ENCODE data around the gene PMVK. TPM values are rescaled to one million over a fixed set of nuclear protein-coding genes. Genes with fewer than 3 reads are reported as not detected.

PMVK gene
- total and polyA plus RNA-seq, 2 of the 4 experiments (the other 2 are of a cell fraction), result 9.0 to 28.1 TPM

DNA sequence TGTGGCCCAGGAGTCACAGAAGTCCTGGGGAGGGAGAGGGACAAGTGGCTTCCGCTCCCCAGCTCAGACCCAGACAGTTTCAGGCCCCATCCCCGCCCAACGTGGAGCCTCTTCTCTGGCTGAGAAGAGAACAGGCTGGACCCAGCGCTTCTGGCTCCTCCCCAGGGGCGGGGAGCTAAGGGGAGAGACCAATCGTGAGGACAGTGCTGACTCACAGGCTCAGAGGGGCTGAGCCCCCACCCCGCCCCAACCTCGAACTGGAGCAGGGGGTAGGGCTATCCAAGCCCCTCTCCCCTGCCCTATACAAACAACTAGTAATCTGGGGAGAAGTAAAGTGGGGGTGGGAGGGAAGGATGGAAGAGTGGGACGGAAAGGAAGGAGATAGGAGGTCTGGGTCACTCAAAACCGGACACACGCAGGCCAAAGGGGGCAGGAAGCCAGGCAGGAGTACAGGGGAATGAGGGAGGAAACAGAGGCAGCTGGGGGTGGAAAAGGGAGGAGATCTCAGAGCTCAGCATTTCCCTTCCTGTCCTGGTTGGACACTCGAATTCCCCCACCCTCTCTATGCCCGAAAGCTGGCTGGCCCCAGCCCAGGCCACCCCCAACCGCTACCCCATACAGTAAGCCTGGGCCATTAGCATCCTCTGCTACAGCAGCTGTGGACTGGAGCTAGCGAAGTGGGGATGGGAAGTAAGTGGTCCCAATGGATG, 34.3 kb upstream of the PMVK start, which contains the start of gene SHC1:
Gene SHC1 (minus strand): TSS at position 117 of the 710 bp plus-strand sequence. CDS start 221 bp downstream, outside the sequence.
- Histone ChIP-seq H3K27me3 (ENCODE audit: control insufficient read depth, insufficient read depth, low read length) (no peaks in the 10 kb centered on the region), H2BK15ac (ENCODE audit: low read depth, low read length) (peak within 1 kb of the TSS; percentile 99), H3K4me1 (ENCODE audit: control insufficient read depth, insufficient read depth, low read length) (peaks cover 18% of the 10 kb centered on the region), H3K4me3 (ENCODE audit: insufficient read depth, low read depth, low read length) (peak within 1 kb of the TSS; percentile 65), H3K14ac (replicated peaks; ENCODE audit: low read depth, low read length) (peak within 1 kb of the TSS; percentile 99), H2AK5ac (ENCODE audit: low read depth, low read length) (peak within 1 kb of the TSS; percentile 100), H2BK120ac (ENCODE audit: low read depth, low read length) (peak within 1 kb of the TSS; percentile 95), H3K79me1 (ENCODE audit: low read depth in 1 of 2, low read length in 2 of 2) (peaks cover 14 to 62% of the 10 kb centered on the region in 2 experiments), H4K91ac (ENCODE audit: insufficient read depth, low read depth, low read length) (peak within 1 kb of the TSS; percentile 100), H2BK20ac (ENCODE audit: low read depth, low read length) (peak within 1 kb of the TSS; percentile 97), H4K20me1 (ENCODE audit: insufficient read depth, low read length) (peaks cover 35% of the 10 kb centered on the region), H2BK5ac (ENCODE audit: low read depth, low read length, poor library complexity, severe bottlenecking) (peak within 1 kb of the TSS; percentile 97), H3K9me1 (ENCODE audit: insufficient read depth, low read length) (peaks cover 7% of the 10 kb centered on the region), H3K4me2 (ENCODE audit: low read depth, low read length) (peak within 1 kb of the TSS; percentile 97), H3K23ac (ENCODE audit: low read depth, low read length) (peak within 1 kb of the TSS; percentile 100), H3K4ac (ENCODE audit: low read depth, low read length) (peak within 1 kb of the TSS; percentile 100), H3K18ac (ENCODE audit: low read depth, low read length) (peak within 1 kb of the TSS; percentile 98), H3K56ac (ENCODE audit: extremely low read depth, insufficient read depth, low read length) (peak within 1 kb of the TSS; percentile 92), H3K9me3 (ENCODE audit: control insufficient read depth, insufficient read depth, low read length) (no peaks in the 10 kb centered on the region), H3K36me3 (ENCODE audit: control insufficient read depth, insufficient read depth, low read length) (peaks cover 26% of the 10 kb centered on the region), H4K5ac (ENCODE audit: low read depth, low read length) (peak within 1 kb of the TSS; percentile 98), H2AK9ac (replicated peaks; ENCODE audit: low read depth, low read length, poor library complexity) (peak within 1 kb of the TSS; percentile 99), H4K8ac (ENCODE audit: low read depth in 2 of 2, low read length in 2 of 2) (peak within 1 kb of the TSS; percentile 95 to 98), H3K9ac (ENCODE audit: low read depth, low read length) (peak within 1 kb of the TSS; percentile 87), H2AFZ (replicated peaks; ENCODE audit: low read length, poor library complexity) (peak within 1 kb of the TSS; percentile 89), H3K27ac (ENCODE audit: insufficient read depth, low read length) (peak within 1 kb of the TSS; percentile 96)
- intact Hi-C loops (cut with micrococcal nuclease), result loop anchor here (10.0 kb wide), 1 partner anchor 204 kb away; the partner anchor contains the start of genes KRTCAP2 and TRIM46
- POLR2A ChIA-PET (ENCODE audit: unreplicated experiment), result interaction anchor here (0.5 to 2.0 kb wide), 5 partner anchors 10 to 129 kb away, joined by 3 to 17 read pairs (median 6); partner anchors contain the start of genes ADAM15, PBXIP1 and PYGO2
- BruUV-seq (replicated peaks), result no TSS peak
- WGBS, 2 experiments (ENCODE audit: extremely low coverage in 2 of 2, insufficient read length in 1 of 2), result 4% methylated on average over 3 of the region's 15 CpGs; no CpG with 5 or more reads in 1 of the 2 experiments
- dilution Hi-C loops (cut with HindIII; ENCODE audit: low sequenced_read_pairs, unreplicated experiment), result no loop called here
- in situ Hi-C loops (cut with MboI; ENCODE audit: low sequenced_read_pairs), result no loop called here
- peak; percentile 92 for DNase-seq
- CTCF ChIA-PET, result interaction anchor here (0.7 to 2.2 kb wide), 5 partner anchors 10 to 114 kb away, joined by 3 to 9 read pairs (median 5); partner anchors contain the start of gene FLAD1
- ATAC-seq (ENCODE audit: low read depth), result peak; percentile 61
- TF ChIP-seq, protein P1, sequence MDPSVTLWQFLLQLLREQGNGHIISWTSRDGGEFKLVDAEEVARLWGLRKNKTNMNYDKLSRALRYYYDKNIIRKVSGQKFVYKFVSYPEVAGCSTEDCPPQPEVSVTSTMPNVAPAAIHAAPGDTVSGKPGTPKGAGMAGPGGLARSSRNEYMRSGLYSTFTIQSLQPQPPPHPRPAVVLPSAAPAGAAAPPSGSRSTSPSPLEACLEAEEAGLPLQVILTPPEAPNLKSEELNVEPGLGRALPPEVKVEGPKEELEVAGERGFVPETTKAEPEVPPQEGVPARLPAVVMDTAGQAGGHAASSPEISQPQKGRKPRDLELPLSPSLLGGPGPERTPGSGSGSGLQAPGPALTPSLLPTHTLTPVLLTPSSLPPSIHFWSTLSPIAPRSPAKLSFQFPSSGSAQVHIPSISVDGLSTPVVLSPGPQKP (IDR thresholded peaks at IDR 0.05; ENCODE audit: borderline replicate concordance, low read depth, low read length), result no peak
- peak; percentile 72; the same call in 1 of the 2 replicates for TF ChIP-seq NFE2L2 (IDR thresholded peaks at IDR 0.05; ENCODE audit: low read depth, low read length)
- TF ChIP-seq BHLHE40 (IDR thresholded peaks at IDR 0.05; ENCODE audit: low read depth, low read length), result no peak
- TF ChIP-seq MXI1 (IDR thresholded peaks at IDR 0.05; ENCODE audit: borderline replicate concordance, low read depth, low read length), result peak; percentile 68
- no peak for TF ChIP-seq CTCF (conservative IDR thresholded peaks at IDR 0.05; ENCODE audit: low read depth, low read length)
- no peak for TF ChIP-seq CEBPB (IDR thresholded peaks at IDR 0.05; ENCODE audit: low read depth, low read length)
- TF ChIP-seq CHD1 (IDR thresholded peaks at IDR 0.05; ENCODE audit: low read depth, low read length), result no peak
- no peak for TF ChIP-seq RCOR1 (IDR thresholded peaks at IDR 0.05; ENCODE audit: insufficient replicate concordance, low read length)
- TF ChIP-seq POLR2A (IDR thresholded peaks at IDR 0.05; ENCODE audit: low read depth, low read length), result peak; percentile 94
- TF ChIP-seq RAD21 (IDR thresholded peaks at IDR 0.05; ENCODE audit: low read length), result no peak
- TF ChIP-seq RFX5 (IDR thresholded peaks at IDR 0.05; ENCODE audit: low read depth, low read length), result no peak
- TF ChIP-seq, protein P2, sequence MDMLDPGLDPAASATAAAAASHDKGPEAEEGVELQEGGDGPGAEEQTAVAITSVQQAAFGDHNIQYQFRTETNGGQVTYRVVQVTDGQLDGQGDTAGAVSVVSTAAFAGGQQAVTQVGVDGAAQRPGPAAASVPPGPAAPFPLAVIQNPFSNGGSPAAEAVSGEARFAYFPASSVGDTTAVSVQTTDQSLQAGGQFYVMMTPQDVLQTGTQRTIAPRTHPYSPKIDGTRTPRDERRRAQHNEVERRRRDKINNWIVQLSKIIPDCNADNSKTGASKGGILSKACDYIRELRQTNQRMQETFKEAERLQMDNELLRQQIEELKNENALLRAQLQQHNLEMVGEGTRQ (IDR thresholded peaks at IDR 0.05; ENCODE audit: low read depth, low read length), result no peak
- TF ChIP-seq SMC3 (IDR thresholded peaks at IDR 0.05; ENCODE audit: low read depth, low read length), result no peak
- TF ChIP-seq FOS (IDR thresholded peaks at IDR 0.05; ENCODE audit: low read depth, low read length), result 0 out of 2 replicates have a peak, but pooled peaks have one; percentile 35

Data from IMR-90 (cell line).